Liver (tissue), 9 donors: ENCODE measurements around the gene SNAPC5. TPM values are rescaled to one million over a fixed set of nuclear protein-coding genes. Genes with fewer than 3 reads are reported as not detected.

Experiments
- DNase-seq: peaks from one replicate; pipeline ENCODE4 v3.0.0-alpha.2; 2017; ENCODE audit warnings: low spot score
- H3K27ac ChIP-seq, 2 donors: one replicate each; pipeline ENCODE4 v1.7.0; 2013; ENCODE audit warnings: inconsistent platforms in 2 of 2, low read length in 2 of 2, control low read depth in 1 of 2, low read depth in 1 of 2, mild to moderate bottlenecking in 1 of 2
- H3K27me3 ChIP-seq, 4 donors: one replicate each; pipeline versions ENCODE4 v1.6.1 to v1.7.0; 2013; ENCODE audit warnings: low read length in 3 of 4, inconsistent platforms in 1 of 4, mild to moderate bottlenecking in 1 of 4, moderate library complexity in 1 of 4; ENCODE audit not compliant: control insufficient read depth in 4 of 4, insufficient read depth in 4 of 4
- H3K36me3 ChIP-seq, 4 donors: one replicate each; pipeline versions ENCODE4 v1.6.1 to v1.7.0; 2013; ENCODE audit warnings: low read length in 3 of 4, mild to moderate bottlenecking in 3 of 4, low read depth in 1 of 4, moderate library complexity in 1 of 4; ENCODE audit not compliant: control insufficient read depth in 4 of 4, insufficient read depth in 3 of 4
- H3K4me1 ChIP-seq, 4 donors: one replicate each; pipeline versions ENCODE4 v1.6.1 to v1.7.0; 2013; ENCODE audit warnings: low read length in 3 of 4, mild to moderate bottlenecking in 3 of 4, moderate library complexity in 1 of 4; ENCODE audit not compliant: control insufficient read depth in 4 of 4, insufficient read depth in 4 of 4
- H3K4me3 ChIP-seq, 3 donors: one replicate each; pipeline versions ENCODE4 v1.6.1 to v1.7.0; 2013; ENCODE audit warnings: low read length in 3 of 3, control low read depth in 1 of 3, low read depth in 1 of 3, mild to moderate bottlenecking in 1 of 3
- H3K9ac ChIP-seq, 2 donors: one replicate each; pipeline ENCODE4 v1.7.0; 2013; ENCODE audit warnings: low read length in 2 of 2, mild to moderate bottlenecking in 2 of 2, moderate library complexity in 2 of 2, control low read depth in 1 of 2, low read depth in 1 of 2
- H3K9me3 ChIP-seq, 4 donors: one replicate each; pipeline versions ENCODE4 v1.6.1 to v1.7.0; 2013; ENCODE audit warnings: low read length in 3 of 4; ENCODE audit not compliant: control insufficient read depth in 4 of 4
- CTCF ChIP-seq: fragments of 150-350 bp; IDR thresholded peaks from 2 replicates; pipeline ENCODE4 v1.5.1; 2017; ENCODE audit warnings: improper control_type of control experiment, low read depth, low read length; ENCODE audit not compliant: missing input control
- EGR1 ChIP-seq, 2 donors: IDR thresholded peaks; 2 replicates each; pipeline ENCODE4 v1.6.1; 2016 to 2018; ENCODE audit warnings: antibody characterized with exemption in 2 of 2, low read depth in 2 of 2
- FOXA1 ChIP-seq: IDR thresholded peaks from 2 replicates; pipeline ENCODE4 v1.6.1; 2016; ENCODE audit warnings: antibody characterized with exemption
- FOXA2 ChIP-seq: IDR thresholded peaks from 2 replicates; pipeline ENCODE4 v1.6.1; 2016; ENCODE audit warnings: antibody characterized with exemption
- HNF4G ChIP-seq: IDR thresholded peaks from 2 replicates; pipeline ENCODE4 v1.6.1; 2016; ENCODE audit warnings: antibody characterized with exemption
- JUND ChIP-seq, 2 donors: IDR thresholded peaks; 2 replicates each; pipeline ENCODE4 v1.6.1; 2016; ENCODE audit warnings: antibody characterized with exemption in 2 of 2
- MAX ChIP-seq: IDR thresholded peaks from 2 replicates; pipeline ENCODE4 v1.6.1; 2016; ENCODE audit warnings: antibody characterized with exemption
- RAD21 ChIP-seq, 2 donors: IDR thresholded peaks; 2 replicates each; pipeline ENCODE4 v1.6.1; 2016; ENCODE audit warnings: antibody characterized with exemption in 2 of 2, mild to moderate bottlenecking in 2 of 2
- RXRA ChIP-seq, 2 donors: IDR thresholded peaks; 2 replicates each; pipeline ENCODE4 v1.6.1; 2017 to 2018; ENCODE audit warnings: antibody characterized with exemption in 2 of 2, mild to moderate bottlenecking in 1 of 2
- SP1 ChIP-seq: IDR thresholded peaks from 2 replicates; pipeline ENCODE4 v1.6.1; 2018; ENCODE audit warnings: antibody characterized with exemption, mild to moderate bottlenecking
- YY1 ChIP-seq: IDR thresholded peaks from 2 replicates; pipeline ENCODE4 v1.6.1; 2016; ENCODE audit warnings: antibody characterized with exemption, mild to moderate bottlenecking
- ZBTB33 ChIP-seq: IDR thresholded peaks from 2 replicates; pipeline ENCODE4 v1.6.1; 2016; ENCODE audit warnings: antibody characterized with exemption
- WGBS: extraction: QIAGEN DNeasy Blood & Tissue Kit; methylation state at CpG from one replicate; pipeline ENCODE4 v1.1.7; 2013; 5-methylcytosine and 5-hydroxymethylcytosine counted together
- polyA plus RNA-seq, 2 donors: library from polyadenylated mRNA; stranded (reverse) in 1 of 2; unstranded in 1 of 2; fragments of 200-250 nt in 1 of 2; fragments of >200 nt in 1 of 2; fragmentation: Nextera tagmentation in 1 of 2; extraction: Ambion mirVana in 1 of 2; gene quantifications; one replicate each; pipeline versions ENCODE4 v1.2.1 to v1.2.3, GENCODE V29; 2013 to 2015
- total RNA-seq, 2 donors: library from RNA; depleted of rRNA; stranded (reverse); fragments of >200 nt; gene quantifications; one replicate each; pipeline ENCODE4 v1.2.3, GENCODE V29; 2014
- TF ChIP-seq, protein P1 (sequence below): IDR thresholded peaks from 2 replicates; pipeline ENCODE4 v1.6.1; 2016; ENCODE audit warnings: antibody characterized with exemption
- TF ChIP-seq, protein P2 (sequence below): IDR thresholded peaks from 2 replicates; pipeline ENCODE4 v1.6.1; 2016; ENCODE audit warnings: antibody characterized with exemption, mild to moderate bottlenecking
- donor health status: healthy.
- donor health status: healthy.
- donor health status: healthy.
- donor health status: healthy.
- donor health status: healthy.

The SNAPC5 gene
- total and polyA plus RNA-seq, 4 donors: 11.3 to 24.9 (median 22.1) TPM

DNA sequence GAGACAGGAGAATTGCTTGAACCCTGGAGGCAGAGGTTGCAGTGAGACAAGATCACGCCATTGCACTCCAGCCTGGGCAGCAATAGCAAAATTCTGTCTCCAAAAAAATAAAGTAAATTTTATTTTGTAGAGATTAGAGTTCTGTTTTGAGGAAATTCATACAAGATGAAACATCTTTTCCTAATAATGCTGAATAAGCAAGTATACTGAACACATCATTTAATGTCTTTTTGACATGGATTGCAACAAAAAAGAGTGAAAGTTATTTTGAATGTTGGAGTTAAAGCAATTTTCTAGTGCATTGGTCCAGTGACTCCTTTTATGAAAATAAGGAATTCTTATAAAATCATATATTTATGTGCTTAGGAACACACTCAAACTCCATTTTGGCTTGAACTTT is 47.7 kb upstream of the SNAPC5 start:
- 98% methylated on average over 1 of the region's 1 CpG for WGBS
- Histone ChIP-seq H3K36me3 (no peaks in the 10 kb centered on the region), H3K27me3 (no peaks in the 10 kb centered on the region), H3K4me3 (no peak overlapping the region), H3K27ac (no peak overlapping the region), H3K9ac (no peak overlapping the region), H3K4me1 (no peaks in the 10 kb centered on the region), H3K9me3 (no peaks in the 10 kb centered on the region)
- DNase-seq: no peak
- TF ChIP-seq SP1 (no peak), HNF4G (no peak), YY1 (no peak), FOXA2 (no peak)
- TF ChIP-seq, protein P1, sequence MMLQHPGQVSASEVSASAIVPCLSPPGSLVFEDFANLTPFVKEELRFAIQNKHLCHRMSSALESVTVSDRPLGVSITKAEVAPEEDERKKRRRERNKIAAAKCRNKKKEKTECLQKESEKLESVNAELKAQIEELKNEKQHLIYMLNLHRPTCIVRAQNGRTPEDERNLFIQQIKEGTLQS: no peak

DNA sequence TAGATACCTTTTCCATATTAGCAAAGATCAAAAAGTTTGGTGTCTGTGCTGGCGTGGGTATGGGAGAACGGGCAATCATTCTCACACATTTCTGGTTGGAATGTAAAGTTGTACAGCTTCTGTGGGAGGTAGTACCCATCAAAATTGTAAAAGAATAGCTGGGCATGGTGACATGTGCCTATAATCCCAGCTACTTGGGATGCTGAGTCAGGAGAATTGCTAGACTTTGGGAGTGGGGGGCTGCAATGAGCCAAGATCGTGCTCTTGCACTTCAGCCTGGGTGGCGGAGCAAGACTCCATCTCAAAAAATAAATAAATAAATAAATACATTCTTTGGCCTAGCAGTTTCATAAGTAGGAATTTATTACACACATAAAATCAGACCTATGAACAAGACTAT is 45.3 kb upstream of the SNAPC5 start:
- H3K36me3 ChIP-seq: peaks cover 0 to 2% (median 0%) of the 10 kb centered on the region in 4 donors
- H3K27me3 ChIP-seq: no peaks in the 10 kb centered on the region
- no peak overlapping the region for H3K27ac ChIP-seq
- H3K4me1 ChIP-seq: no peaks in the 10 kb centered on the region
- WGBS: 96% methylated on average over 4 of the region's 4 CpGs
- H3K9ac ChIP-seq: no peak overlapping the region
- H3K4me3 ChIP-seq: no peak overlapping the region
- no peaks in the 10 kb centered on the region for H3K9me3 ChIP-seq
- DNase-seq: no peak
- TF ChIP-seq CTCF (no peak), RAD21 (IDR thresholded peaks at IDR 0.05) (no peak), JUND (IDR thresholded peaks at IDR 0.05) (no peak), RXRA (IDR thresholded peaks at IDR 0.05) (no peak), ZBTB33 (no peak), EGR1 (IDR thresholded peaks at IDR 0.05; ENCODE audit: low read depth in 2 of 2) (no peak), SP1 (no peak), FOXA2 (no peak), YY1 (no peak), FOXA1 (no peak), HNF4G (no peak), MAX (no peak)
- TF ChIP-seq, protein P1: no peak
- TF ChIP-seq, protein P2, sequence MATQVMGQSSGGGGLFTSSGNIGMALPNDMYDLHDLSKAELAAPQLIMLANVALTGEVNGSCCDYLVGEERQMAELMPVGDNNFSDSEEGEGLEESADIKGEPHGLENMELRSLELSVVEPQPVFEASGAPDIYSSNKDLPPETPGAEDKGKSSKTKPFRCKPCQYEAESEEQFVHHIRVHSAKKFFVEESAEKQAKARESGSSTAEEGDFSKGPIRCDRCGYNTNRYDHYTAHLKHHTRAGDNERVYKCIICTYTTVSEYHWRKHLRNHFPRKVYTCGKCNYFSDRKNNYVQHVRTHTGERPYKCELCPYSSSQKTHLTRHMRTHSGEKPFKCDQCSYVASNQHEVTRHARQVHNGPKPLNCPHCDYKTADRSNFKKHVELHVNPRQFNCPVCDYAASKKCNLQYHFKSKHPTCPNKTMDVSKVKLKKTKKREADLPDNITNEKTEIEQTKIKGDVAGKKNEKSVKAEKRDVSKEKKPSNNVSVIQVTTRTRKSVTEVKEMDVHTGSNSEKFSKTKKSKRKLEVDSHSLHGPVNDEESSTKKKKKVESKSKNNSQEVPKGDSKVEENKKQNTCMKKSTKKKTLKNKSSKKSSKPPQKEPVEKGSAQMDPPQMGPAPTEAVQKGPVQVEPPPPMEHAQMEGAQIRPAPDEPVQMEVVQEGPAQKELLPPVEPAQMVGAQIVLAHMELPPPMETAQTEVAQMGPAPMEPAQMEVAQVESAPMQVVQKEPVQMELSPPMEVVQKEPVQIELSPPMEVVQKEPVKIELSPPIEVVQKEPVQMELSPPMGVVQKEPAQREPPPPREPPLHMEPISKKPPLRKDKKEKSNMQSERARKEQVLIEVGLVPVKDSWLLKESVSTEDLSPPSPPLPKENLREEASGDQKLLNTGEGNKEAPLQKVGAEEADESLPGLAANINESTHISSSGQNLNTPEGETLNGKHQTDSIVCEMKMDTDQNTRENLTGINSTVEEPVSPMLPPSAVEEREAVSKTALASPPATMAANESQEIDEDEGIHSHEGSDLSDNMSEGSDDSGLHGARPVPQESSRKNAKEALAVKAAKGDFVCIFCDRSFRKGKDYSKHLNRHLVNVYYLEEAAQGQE: no peak
